Kidney (tissue), 14 donors: Measurements from ENCODE around the gene ABCA8. TPM values are rescaled to one million over a fixed set of nuclear protein-coding genes. Genes with fewer than 3 reads are reported as not detected.

Experiments used
- DNase-seq, 5 donors: peaks; one replicate each; pipeline ENCODE4 v3.0.0-alpha.2; 2013 to 2020
- FAIRE-seq: peaks from 2 replicates; lab custom pipeline; 2012; peaks lifted over from hg19 to GRCh38; lab: Jason Lieb, UNC
- H3K27ac ChIP-seq, 2 donors: one replicate each; pipeline ENCODE4 v1.7.0; 2013; ENCODE audit warnings: low read depth in 2 of 2, low read length in 2 of 2, inconsistent platforms in 1 of 2
- H3K27me3 ChIP-seq: one replicate; pipeline ENCODE4 v1.7.1; 2013; ENCODE audit warnings: low read length, inconsistent platforms; ENCODE audit not compliant: control insufficient read depth, insufficient read depth
- H3K36me3 ChIP-seq, 3 donors: one replicate each; pipeline versions ENCODE4 v1.7.0 to v1.7.1; 2013; ENCODE audit warnings: low read length in 3 of 3, control low read depth in 1 of 3, inconsistent platforms in 1 of 3; ENCODE audit not compliant: insufficient read depth in 3 of 3, control insufficient read depth in 2 of 3
- H3K4me1 ChIP-seq, 3 donors: one replicate each; pipeline versions ENCODE4 v1.7.0 to v1.7.1; 2013; ENCODE audit warnings: low read length in 3 of 3, inconsistent platforms in 1 of 3, low read depth in 1 of 3; ENCODE audit not compliant: control insufficient read depth in 2 of 3, insufficient read depth in 2 of 3
- H3K4me3 ChIP-seq, 3 donors: one replicate each; pipeline versions ENCODE4 v1.7.0 to v1.8.1; 2013; ENCODE audit warnings: low read length in 3 of 3, control low read depth in 1 of 3, inconsistent platforms in 1 of 3
- H3K9ac ChIP-seq, 3 donors: one replicate each; pipeline versions ENCODE4 v1.7.0 to v1.7.1; 2013; ENCODE audit warnings: low read length in 3 of 3, control low read depth in 1 of 3, inconsistent platforms in 1 of 3
- H3K9me3 ChIP-seq, 3 donors: one replicate each; pipeline versions ENCODE4 v1.7.0 to v1.7.1; 2013; ENCODE audit warnings: low read length in 3 of 3, control low read depth in 1 of 3, inconsistent platforms in 1 of 3; ENCODE audit not compliant: control insufficient read depth in 2 of 3, insufficient read depth in 1 of 3
- CTCF ChIP-seq: IDR thresholded peaks from 3 replicates; pipeline ENCODE4 v1.5.1; 2012; ENCODE audit warnings: mild to moderate bottlenecking, moderate library complexity, borderline replicate concordance; ENCODE audit not compliant: insufficient read depth; ENCODE audit errors: extremely low read depth
- intact Hi-C: fragments of 100-400 bp; cut with DNase I; formaldehyde crosslinking; loops from one replicate; pipeline ENCODE4 v1.11.1; 2022
- polyA plus RNA-seq: library from polyadenylated mRNA; stranded (reverse); fragments of 350-450 nt; fragmentation: Illumina TruSeq; extraction: RNeasy Lipid Tissue Mini Kit (QIAGEN cat#74804); gene quantifications from one replicate; pipeline ENCODE4 v1.2.3, GENCODE V29; 2014; ENCODE audit warnings: low read depth, low replicate concordance; ENCODE audit not compliant: insufficient read depth
- total RNA-seq: library from RNA; stranded (reverse); fragmentation: NEBNext Ultra II Directional; extraction: Animal tissue kit (Norgen Biotek cat#: 25700); gene quantifications from one replicate; pipeline ENCODE4 v1.2.1, GENCODE V29; 2021
- donor health status: control.
- donor health status: control.
- donor health status: control.
- donor health status: control.
- donor health status: control.
- donor health status: DM: yes; HTN: yes; CAD: no.
- donor health status: Normal renal cell carcinoma (clear cell type).

ABCA8 gene
- total and polyA plus RNA-seq, 2 donors from 2014 or later, result 3.7 to 9.4 TPM

- no peak for FAIRE-seq
- Histone ChIP-seq H3K4me1 (no peaks in the 10 kb centered on the region), H3K4me3 (no peak overlapping the region), H3K36me3 (no peaks in the 10 kb centered on the region), H3K27me3 (no peaks in the 10 kb centered on the region), H3K9ac (no peak overlapping the region), H3K27ac (no peak overlapping the region), H3K9me3 (peaks cover 0 to 4% (median 0%) of the 10 kb centered on the region in 3 donors)
- intact Hi-C loops, result no loop called here
- TF ChIP-seq CTCF, result no peak
- DNase-seq, result no peak
Measured at GRCh38 chr17:68943123-68943811, 11.9 kb downstream of the ABCA8 start.

DNA sequence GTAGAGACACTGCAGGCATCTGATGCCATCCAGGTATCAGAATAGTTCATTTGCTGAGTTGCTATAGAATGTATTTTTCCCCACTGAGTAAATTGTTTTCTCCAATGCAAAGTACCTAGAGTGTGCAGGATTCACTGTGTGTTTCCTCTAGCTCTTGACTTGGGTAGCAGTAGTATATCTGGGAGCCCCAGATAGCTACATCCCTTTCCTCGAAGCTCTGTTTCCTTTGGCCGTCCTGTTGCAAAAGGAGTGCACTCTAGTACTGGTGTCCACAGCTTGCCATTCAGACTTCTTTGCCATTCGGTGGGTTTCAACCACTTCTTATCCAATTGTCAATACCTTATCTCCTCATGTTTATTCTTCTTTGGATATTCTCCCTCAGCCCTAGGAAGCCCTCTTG is 12.8 kb downstream of the ABCA8 start:
- Histone ChIP-seq H3K4me3 (no peak overlapping the region), H3K4me1 (no peaks in the 10 kb centered on the region), H3K9me3 (peaks cover 0 to 4% (median 0%) of the 10 kb centered on the region in 3 donors), H3K36me3 (no peaks in the 10 kb centered on the region), H3K27ac (no peak overlapping the region), H3K9ac (no peak overlapping the region), H3K27me3 (no peaks in the 10 kb centered on the region)
- no peak for DNase-seq
- no peak for FAIRE-seq
- no peak for TF ChIP-seq CTCF
- intact Hi-C loops, result no loop called here

GRCh38 chr17:68941761-68942160 is 13.4 kb downstream of the ABCA8 start:
- H3K4me3 ChIP-seq, result no peak overlapping the region
- DNase-seq (no peak), FAIRE-seq (no peak)
- H3K4me1 ChIP-seq, result no peaks in the 10 kb centered on the region
- no peak overlapping the region for H3K9ac ChIP-seq
- H3K36me3 ChIP-seq, result no peaks in the 10 kb centered on the region
- H3K27me3 ChIP-seq, result no peaks in the 10 kb centered on the region
- TF ChIP-seq CTCF, result no peak
- intact Hi-C loops, result no loop called here
- peaks cover 0 to 4% (median 0%) of the 10 kb centered on the region in 3 donors for H3K9me3 ChIP-seq
- no peak overlapping the region for H3K27ac ChIP-seq
